AG04450 (cell line): ENCODE measurements around the gene BAIAP2L2. TPM values are rescaled to one million over a fixed set of nuclear protein-coding genes. Genes with fewer than 3 reads are reported as not detected.
"Not testable (repeated sequence)": the region's sequence is repeated elsewhere in the genome, so short reads cannot be mapped to it uniquely, and the experiment has no call there.

Experiments used
- CTCF ChIA-PET: fragments of 300-600, 350-600 bp; formaldehyde crosslinking; extraction: SDS; loops from one replicate; lab custom pipeline; 2022; ENCODE audit warnings: antibody characterized with exemption, inconsistent platforms; lab: Charles Lee
- POLR2A ChIA-PET: fragments of 350-600 bp; formaldehyde crosslinking; extraction: SDS; loops from one replicate; lab custom pipeline; 2021; ENCODE audit warnings: antibody characterized with exemption, inconsistent platforms; lab: Yijun Ruan, JAX
- DNase-seq: peaks from one replicate; pipeline ENCODE4 v3.0.0-alpha.2; 2011; ENCODE audit warnings: low read depth, low spot score
- H3K27ac ChIP-seq: one replicate; pipeline ENCODE4 v1.5.1; 2012; ENCODE audit warnings: low read depth, low read length, control low read depth
- H3K27me3 ChIP-seq: one replicate; pipeline ENCODE4 v1.6.0; 2012; ENCODE audit warnings: low read length; ENCODE audit not compliant: control insufficient read depth, insufficient read depth
- H3K4me3 ChIP-seq: 2 replicates; pipeline ENCODE4 v1.5.1; 2011; ENCODE audit warnings: mild to moderate bottlenecking, low read depth, low read length, control low read depth
- H3K9me3 ChIP-seq: 2 replicates; pipeline ENCODE4 v1.5.1; 2012; ENCODE audit warnings: low read length; ENCODE audit not compliant: control insufficient read depth, insufficient read depth
- polyA minus RNA-seq: library from RNA; depleted of rRNA, polyadenylated mRNA; stranded (reverse); fragments of >200 nt; gene quantifications from 2 replicates; pipeline ENCODE4 v1.2.3, GENCODE V29; 2011; rRNA and poly(A)+ RNA removed
- polyA plus RNA-seq: library from polyadenylated mRNA; depleted of rRNA; stranded (reverse); fragments of >200 nt; gene quantifications from 2 replicates; pipeline ENCODE4 v1.2.3, GENCODE V29; 2011; rRNA removed
- TF ChIP-seq, protein P1 (sequence below): IDR thresholded peaks from 2 replicates; pipeline ENCODE4 v1.5.1; 2011; ENCODE audit warnings: low read depth, low read length, control low read depth, inconsistent platforms

The BAIAP2L2 gene
- 0.04 and 0.09 TPM in 2 replicates for polyA plus RNA-seq
- polyA minus RNA-seq, result not detected in 2 replicates

DNA sequence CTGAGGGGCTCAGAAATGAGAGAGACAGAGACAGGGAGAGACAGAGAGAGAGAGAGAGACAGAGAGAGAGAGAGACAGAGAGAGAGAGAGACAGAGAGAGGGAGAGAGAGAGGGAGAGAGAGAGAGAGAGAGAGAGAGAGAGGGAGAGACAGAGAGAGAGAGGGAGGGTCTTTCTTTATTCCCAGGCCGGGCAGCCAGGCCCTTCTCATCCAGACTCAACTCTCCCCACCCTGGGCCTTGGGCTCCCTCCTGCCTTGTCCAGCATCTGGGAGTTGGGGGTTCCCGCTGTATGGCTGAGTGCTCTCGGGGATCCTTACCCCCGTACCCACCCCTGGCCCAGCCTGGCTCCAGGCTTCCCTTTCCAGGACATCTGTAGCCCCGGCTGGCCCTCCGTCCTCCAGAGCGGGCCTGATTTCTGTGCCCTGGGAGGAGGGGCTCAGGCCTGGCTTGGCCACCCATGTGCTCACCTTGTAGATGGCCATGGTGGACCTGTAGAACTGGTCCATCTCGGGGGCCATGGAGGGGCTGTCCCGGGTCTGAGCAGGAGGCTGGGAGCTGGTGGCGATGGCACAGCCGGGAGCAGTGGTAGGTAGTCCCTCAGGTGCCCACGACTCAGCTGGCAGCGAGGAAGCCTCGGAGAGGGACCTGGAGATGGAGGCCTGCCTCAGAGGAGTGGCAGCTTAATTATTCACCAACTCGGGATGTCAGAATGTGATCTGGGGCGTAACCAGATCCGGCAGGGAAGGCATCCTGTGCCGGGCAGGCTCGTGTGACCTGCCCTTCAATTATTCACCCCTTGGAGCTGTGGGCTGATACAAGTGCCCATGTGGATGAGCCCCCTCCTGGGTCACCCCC lies at the start of gene BAIAP2L2:
BAIAP2L2 (minus strand) TSS at position 677 of the 855 bp plus-strand sequence; CDS start at position 518, 159 bp downstream.
- TF ChIP-seq, protein P1, sequence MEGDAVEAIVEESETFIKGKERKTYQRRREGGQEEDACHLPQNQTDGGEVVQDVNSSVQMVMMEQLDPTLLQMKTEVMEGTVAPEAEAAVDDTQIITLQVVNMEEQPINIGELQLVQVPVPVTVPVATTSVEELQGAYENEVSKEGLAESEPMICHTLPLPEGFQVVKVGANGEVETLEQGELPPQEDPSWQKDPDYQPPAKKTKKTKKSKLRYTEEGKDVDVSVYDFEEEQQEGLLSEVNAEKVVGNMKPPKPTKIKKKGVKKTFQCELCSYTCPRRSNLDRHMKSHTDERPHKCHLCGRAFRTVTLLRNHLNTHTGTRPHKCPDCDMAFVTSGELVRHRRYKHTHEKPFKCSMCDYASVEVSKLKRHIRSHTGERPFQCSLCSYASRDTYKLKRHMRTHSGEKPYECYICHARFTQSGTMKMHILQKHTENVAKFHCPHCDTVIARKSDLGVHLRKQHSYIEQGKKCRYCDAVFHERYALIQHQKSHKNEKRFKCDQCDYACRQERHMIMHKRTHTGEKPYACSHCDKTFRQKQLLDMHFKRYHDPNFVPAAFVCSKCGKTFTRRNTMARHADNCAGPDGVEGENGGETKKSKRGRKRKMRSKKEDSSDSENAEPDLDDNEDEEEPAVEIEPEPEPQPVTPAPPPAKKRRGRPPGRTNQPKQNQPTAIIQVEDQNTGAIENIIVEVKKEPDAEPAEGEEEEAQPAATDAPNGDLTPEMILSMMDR, result no peak
- peaks cover 2% of the 10 kb centered on the region for H3K27me3 ChIP-seq
- CTCF ChIA-PET, result interaction anchor here (0.9 to 1.2 kb wide), 2 partner anchors 9 to 10 kb away, joined by 5 to 6 read pairs; no protein-coding TSS in a partner anchor
- H3K9me3 ChIP-seq, result no peaks in the 10 kb centered on the region; the same call in 1 of the 2 replicates
- no peak within 1 kb of the TSS for H3K27ac ChIP-seq
- no peak for DNase-seq
- POLR2A ChIA-PET, result no interaction called here
- H3K4me3 ChIP-seq, result no peak within 1 kb of the TSS

- H3K4me3 ChIP-seq, result no peak overlapping the region
- DNase-seq, result no peak
- H3K27me3 ChIP-seq, result peaks cover 3% of the 10 kb centered on the region
- TF ChIP-seq, protein P1, result no peak
- ChIA-PET POLR2A (no interaction called here), CTCF (no interaction called here)
- H3K9me3 ChIP-seq, result no peaks in the 10 kb centered on the region
- no peak overlapping the region for H3K27ac ChIP-seq
Measured at GRCh38 chr22:38155703-38156102, 45.2 kb upstream of the BAIAP2L2 start.

GRCh38 chr22:38154563-38154915 lies 44.1 kb upstream of the BAIAP2L2 start:
- CTCF ChIA-PET, result not testable (repeated sequence)
- TF ChIP-seq, protein P1, result 0 out of 2 replicates have a peak, but pooled peaks have one; percentile 6

GRCh38 chr22:38153821-38154562 lies 43.5 kb upstream of the BAIAP2L2 start:
- CTCF ChIA-PET, result interaction anchor here (1.2 kb wide), 1 partner anchor 101 kb away, joined by 3 read pairs; no protein-coding TSS in a partner anchor
- no peak for DNase-seq
- POLR2A ChIA-PET, result no interaction called here
- Histone ChIP-seq H3K4me3 (no peak overlapping the region), H3K27ac (no peak overlapping the region), H3K27me3 (peaks cover 3% of the 10 kb centered on the region), H3K9me3 (peaks cover under 1% of the 10 kb centered on the region; the same call in 1 of the 2 replicates)
- TF ChIP-seq, protein P1, result no peak

More at GRCh38 chr22:38154563-38154915, 44.1 kb upstream of the BAIAP2L2 start:
- H3K9me3 ChIP-seq, DNase-seq, H3K27me3 ChIP-seq, POLR2A ChIA-PET, H3K4me3 ChIP-seq, H3K27ac ChIP-seq: not testable (repeated sequence)
